Lower lobe of right lung (tissue), 2 donors: ENCODE measurements around the gene TRRAP. TPM values are rescaled to one million over a fixed set of nuclear protein-coding genes. Genes with fewer than 3 reads are reported as not detected.

Experiments
- ATAC-seq, 2 donors: fragments of 200-7000 bp; cut with Tn5 transposase; one replicate each; pipeline ENCODE4 v1.9.1; 2020 to 2022; ENCODE audit warnings: mild to moderate bottlenecking in 2 of 2, moderate library complexity in 2 of 2
- DNase-seq: peaks from one replicate; pipeline ENCODE4 v3.0.0-alpha.2; 2020
- H3K27ac ChIP-seq: fragments of 200-600 bp; one replicate; pipeline ENCODE4 v1.8.0; 2022
- H3K27me3 ChIP-seq: fragments of 200-600 bp; one replicate; pipeline ENCODE4 v1.8.0; 2022; ENCODE audit warnings: low read depth
- H3K36me3 ChIP-seq: fragments of 200-600 bp; one replicate; pipeline ENCODE4 v1.8.0; 2022; ENCODE audit warnings: mild to moderate bottlenecking
- H3K4me1 ChIP-seq: fragments of 200-600 bp; one replicate; pipeline ENCODE4 v1.8.0; 2022
- H3K4me3 ChIP-seq: fragments of 200-600 bp; one replicate; pipeline ENCODE4 v1.8.0; 2022; ENCODE audit warnings: mild to moderate bottlenecking
- H3K9me3 ChIP-seq: fragments of 200-600 bp; one replicate; pipeline ENCODE4 v1.8.0; 2022
- intact Hi-C: fragments of 100-400 bp; cut with DNase I; formaldehyde crosslinking; loops from one replicate; pipeline ENCODE4 v1.11.0; 2022
- total RNA-seq: library from RNA; stranded (reverse); fragmentation: NEBNext Ultra II Directional; extraction: Animal tissue kit (Norgen Biotek cat#: 25700); gene quantifications from one replicate; pipeline ENCODE4 v1.2.1, GENCODE V29; 2021
- TF ChIP-seq, protein P1 (sequence below): fragments of 200-600 bp; IDR thresholded peaks from one replicate; pipeline ENCODE4 v1.8.0; 2022; ENCODE audit warnings: antibody characterized with exemption, mild to moderate bottlenecking
- donor health status: DM: no; HTN: yes; CAD: no; lungs with severe emphysema.

TRRAP gene
- total RNA-seq, 1 donor from 2014 or later: 38.5 TPM

DNA sequence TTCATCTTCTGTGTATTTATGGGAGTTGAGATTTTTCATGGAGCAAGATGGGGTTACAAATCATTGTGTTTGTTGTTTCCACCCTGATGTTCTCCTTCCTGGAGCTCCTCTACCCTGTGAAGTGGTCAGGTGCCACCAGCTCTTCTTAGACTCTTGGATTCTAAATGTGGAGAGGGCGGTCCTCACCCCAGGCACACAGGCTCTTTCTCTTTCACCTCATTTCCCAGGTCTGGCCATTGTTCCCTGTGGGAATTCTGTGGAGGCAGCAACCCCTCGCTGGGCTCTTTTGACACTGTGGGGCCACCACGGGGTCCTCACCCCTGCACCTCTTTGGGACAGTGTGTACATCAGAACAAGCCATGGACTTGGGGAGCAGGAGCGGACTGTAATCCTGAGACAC is 95.9 kb downstream of the TRRAP start:
- TF ChIP-seq, protein P1, sequence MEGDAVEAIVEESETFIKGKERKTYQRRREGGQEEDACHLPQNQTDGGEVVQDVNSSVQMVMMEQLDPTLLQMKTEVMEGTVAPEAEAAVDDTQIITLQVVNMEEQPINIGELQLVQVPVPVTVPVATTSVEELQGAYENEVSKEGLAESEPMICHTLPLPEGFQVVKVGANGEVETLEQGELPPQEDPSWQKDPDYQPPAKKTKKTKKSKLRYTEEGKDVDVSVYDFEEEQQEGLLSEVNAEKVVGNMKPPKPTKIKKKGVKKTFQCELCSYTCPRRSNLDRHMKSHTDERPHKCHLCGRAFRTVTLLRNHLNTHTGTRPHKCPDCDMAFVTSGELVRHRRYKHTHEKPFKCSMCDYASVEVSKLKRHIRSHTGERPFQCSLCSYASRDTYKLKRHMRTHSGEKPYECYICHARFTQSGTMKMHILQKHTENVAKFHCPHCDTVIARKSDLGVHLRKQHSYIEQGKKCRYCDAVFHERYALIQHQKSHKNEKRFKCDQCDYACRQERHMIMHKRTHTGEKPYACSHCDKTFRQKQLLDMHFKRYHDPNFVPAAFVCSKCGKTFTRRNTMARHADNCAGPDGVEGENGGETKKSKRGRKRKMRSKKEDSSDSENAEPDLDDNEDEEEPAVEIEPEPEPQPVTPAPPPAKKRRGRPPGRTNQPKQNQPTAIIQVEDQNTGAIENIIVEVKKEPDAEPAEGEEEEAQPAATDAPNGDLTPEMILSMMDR: no peak
- no peak overlapping the region for H3K4me3 ChIP-seq
- no peaks in the 10 kb centered on the region for H3K4me1 ChIP-seq
- H3K27ac ChIP-seq: no peak overlapping the region
- intact Hi-C loops: no loop called here
- H3K27me3 ChIP-seq: no peaks in the 10 kb centered on the region
- ATAC-seq: no peak
- peaks cover 100% of the 10 kb centered on the region for H3K36me3 ChIP-seq
- no peaks in the 10 kb centered on the region for H3K9me3 ChIP-seq
- no peak for DNase-seq

DNA sequence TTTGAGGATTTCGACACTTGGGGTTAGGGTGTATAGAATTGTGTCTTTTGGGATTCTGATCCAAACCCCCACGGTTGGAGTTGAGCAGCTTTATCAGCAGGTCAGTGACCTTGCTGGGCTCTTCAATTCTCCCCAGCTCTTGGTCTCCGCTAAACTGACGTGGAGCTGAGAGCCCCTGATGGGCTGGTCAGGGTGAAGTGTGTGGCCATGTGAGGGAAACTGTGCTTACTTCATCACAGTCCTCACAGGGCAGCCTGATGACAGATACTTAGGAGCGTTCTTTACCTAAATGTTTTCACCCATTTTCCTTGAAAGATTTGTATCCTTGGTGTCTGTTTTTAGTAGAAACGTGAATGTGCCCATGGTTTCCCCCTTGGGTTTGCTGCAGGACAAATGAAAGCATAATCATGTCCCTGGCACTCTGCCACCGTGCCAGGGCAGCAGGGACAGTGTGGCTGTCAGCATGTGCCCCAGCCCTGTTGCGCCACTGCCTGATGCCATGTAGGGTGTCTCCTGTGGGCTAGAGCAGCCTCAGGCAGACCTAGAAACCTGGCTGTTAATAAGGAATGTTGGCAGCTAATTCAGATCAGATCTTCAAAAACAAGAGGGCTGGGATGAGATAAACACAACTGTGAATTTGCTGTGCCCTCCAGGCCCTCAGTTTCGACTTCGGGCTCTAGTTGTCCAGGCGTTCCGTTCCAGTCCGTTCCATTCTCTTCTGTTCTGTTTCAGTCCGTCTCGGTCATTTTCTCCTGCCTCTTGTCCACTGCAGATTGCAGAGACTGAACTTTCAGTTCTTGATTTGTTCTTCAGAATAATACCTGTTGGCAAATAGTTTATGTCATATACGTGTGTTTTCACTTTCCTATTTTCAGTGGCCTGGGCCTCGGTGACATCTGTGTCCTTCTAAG is 96.8 kb downstream of the TRRAP start:
- TF ChIP-seq, protein P1: no peak
- intact Hi-C loops: no loop called here

DNA sequence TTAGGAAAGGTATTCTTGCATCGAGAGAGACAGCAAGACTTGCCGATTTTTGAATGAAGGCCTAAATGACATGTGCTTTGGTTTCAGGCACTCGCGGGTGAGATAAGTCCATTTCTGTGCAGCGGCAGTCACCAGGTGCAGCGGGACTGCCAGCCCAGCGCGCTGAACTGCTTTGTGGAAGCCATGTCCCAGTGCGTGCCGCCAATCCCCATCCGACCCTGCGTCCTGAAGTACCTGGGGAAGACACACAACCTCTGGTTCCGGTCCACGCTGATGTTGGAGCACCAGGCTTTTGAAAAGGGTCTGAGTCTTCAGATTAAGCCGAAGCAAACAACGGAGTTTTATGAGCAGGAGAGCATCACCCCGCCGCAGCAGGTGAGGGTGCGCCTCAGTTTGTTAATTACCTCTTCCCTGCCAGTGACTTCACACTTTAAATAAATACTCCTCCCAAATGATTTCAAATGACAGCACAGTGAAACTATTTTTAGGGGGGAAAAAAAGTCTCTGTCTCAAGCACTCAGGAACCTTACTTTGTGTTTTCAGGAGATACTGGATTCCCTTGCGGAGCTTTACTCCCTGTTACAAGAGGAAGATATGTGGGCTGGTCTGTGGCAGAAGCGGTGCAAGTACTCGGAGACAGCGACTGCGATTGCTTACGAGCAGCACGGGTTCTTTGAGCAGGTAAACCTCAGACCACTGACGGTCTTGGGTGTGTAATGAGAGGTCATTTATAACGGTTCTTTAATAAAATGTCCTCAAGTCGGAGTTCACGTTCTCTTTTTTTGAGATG is 98.3 kb downstream of the TRRAP start:
- intact Hi-C loops: no loop called here
- no peak for DNase-seq

More for the DNA sequence above, 96.8 kb downstream of the TRRAP start:
- Histone ChIP-seq H3K27ac (no peak overlapping the region), H3K36me3 (peaks cover 100% of the 10 kb centered on the region), H3K4me3 (no peak overlapping the region), H3K9me3 (no peaks in the 10 kb centered on the region), H3K27me3 (no peaks in the 10 kb centered on the region), H3K4me1 (no peaks in the 10 kb centered on the region)
- DNase-seq (no peak), ATAC-seq (no peak)

DNA sequence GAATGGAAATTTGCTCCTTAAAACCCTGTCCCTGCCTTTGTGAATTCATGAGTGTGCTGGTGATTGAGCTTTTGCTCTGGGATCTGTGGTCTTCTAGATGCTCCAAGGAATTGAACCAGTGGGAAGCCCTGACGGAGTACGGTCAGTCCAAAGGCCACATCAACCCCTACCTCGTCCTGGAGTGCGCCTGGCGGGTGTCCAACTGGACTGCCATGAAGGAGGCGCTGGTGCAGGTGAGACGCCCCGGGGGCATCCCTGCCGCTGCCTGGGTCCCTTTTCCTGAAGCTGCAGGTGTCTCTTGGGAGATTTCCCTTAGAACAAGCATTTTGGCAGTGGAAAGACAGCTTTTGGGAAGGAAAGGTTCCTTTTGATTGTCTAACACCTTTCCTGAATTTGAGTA is 100.3 kb downstream of the TRRAP start:
- DNase-seq (no peak), ATAC-seq (no peak)
- H3K36me3 ChIP-seq: peaks cover 100% of the 10 kb centered on the region
- intact Hi-C loops: no loop called here
- no peak overlapping the region for H3K27ac ChIP-seq
- TF ChIP-seq, protein P1: no peak
- no peak overlapping the region for H3K4me3 ChIP-seq
- no peaks in the 10 kb centered on the region for H3K4me1 ChIP-seq
- no peaks in the 10 kb centered on the region for H3K27me3 ChIP-seq
- H3K9me3 ChIP-seq: no peaks in the 10 kb centered on the region

More for the DNA sequence above, 98.3 kb downstream of the TRRAP start:
- peaks cover 100% of the 10 kb centered on the region for H3K36me3 ChIP-seq
- no peaks in the 10 kb centered on the region for H3K4me1 ChIP-seq
- H3K4me3 ChIP-seq: no peak overlapping the region
- no peaks in the 10 kb centered on the region for H3K27me3 ChIP-seq
- TF ChIP-seq, protein P1: no peak
- H3K9me3 ChIP-seq: no peaks in the 10 kb centered on the region
- ATAC-seq: no peak
- no peak overlapping the region for H3K27ac ChIP-seq

DNA sequence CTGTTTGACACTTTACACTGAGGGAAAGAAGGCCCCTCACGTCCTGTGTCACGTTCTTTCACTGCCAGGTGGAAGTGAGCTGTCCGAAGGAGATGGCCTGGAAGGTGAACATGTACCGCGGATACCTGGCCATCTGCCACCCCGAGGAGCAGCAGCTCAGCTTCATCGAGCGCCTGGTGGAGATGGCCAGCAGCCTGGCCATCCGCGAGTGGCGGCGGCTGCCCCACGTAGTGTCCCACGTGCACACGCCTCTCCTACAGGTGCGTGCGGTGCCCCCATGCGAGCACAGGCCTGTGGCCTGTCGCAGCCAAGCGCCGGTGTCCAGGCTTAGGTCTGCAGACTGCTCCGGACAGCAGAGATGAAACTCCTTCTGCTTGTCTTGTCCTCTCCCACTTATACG is 103.4 kb downstream of the TRRAP start:
- intact Hi-C loops: no loop called here

More for the DNA sequence above, 103.4 kb downstream of the TRRAP start:
- Histone ChIP-seq H3K9me3 (no peaks in the 10 kb centered on the region), H3K27me3 (no peaks in the 10 kb centered on the region), H3K36me3 (peaks cover 100% of the 10 kb centered on the region), H3K4me3 (no peak overlapping the region), H3K27ac (no peak overlapping the region), H3K4me1 (no peaks in the 10 kb centered on the region)
- TF ChIP-seq, protein P1: no peak
- no peak for ATAC-seq
- DNase-seq: no peak
